ENCODE measurements around the gene RIN1.
"Not testable (repeated sequence)": the region's sequence is repeated elsewhere in the genome, so short reads cannot be mapped to it uniquely, and the experiment has no call there.

RIN1 gene

DNA sequence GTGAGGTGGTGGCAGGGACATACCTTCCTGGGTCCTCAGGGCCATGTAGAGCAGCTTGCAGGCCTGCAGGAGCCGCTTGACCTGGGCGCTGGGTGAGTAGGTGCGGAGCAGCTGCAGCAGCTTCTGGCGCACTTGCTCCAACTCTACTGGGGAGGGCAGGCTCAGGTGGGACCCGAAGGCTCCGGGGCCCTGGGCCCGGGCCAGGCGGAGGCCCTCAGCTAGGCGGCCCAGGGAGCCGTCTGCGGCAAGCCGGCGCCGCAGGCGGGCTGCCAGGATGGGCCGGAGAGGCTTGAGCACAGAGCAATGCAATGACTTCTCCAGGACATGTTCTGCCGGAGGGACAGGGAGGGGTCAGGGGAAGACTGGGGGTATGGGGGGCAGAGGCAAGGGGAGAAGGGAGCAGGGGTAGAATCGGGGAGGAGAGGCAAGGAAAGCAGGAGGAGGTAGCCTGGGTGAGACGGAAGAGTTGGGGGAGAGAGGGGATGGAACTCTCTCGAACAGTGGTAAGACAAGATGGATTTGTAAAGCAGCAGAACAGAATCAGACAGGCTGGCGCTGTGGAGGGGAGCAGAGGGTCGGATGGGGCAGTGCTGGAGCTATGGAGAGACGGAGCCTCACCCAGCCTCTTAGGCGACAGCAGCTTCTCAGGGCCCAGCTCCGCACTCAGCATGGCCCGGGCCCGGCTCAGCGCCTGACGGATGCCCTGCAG lies 2.2 kb downstream of the RIN1 start:
- no peak for DNase-seq

DNA sequence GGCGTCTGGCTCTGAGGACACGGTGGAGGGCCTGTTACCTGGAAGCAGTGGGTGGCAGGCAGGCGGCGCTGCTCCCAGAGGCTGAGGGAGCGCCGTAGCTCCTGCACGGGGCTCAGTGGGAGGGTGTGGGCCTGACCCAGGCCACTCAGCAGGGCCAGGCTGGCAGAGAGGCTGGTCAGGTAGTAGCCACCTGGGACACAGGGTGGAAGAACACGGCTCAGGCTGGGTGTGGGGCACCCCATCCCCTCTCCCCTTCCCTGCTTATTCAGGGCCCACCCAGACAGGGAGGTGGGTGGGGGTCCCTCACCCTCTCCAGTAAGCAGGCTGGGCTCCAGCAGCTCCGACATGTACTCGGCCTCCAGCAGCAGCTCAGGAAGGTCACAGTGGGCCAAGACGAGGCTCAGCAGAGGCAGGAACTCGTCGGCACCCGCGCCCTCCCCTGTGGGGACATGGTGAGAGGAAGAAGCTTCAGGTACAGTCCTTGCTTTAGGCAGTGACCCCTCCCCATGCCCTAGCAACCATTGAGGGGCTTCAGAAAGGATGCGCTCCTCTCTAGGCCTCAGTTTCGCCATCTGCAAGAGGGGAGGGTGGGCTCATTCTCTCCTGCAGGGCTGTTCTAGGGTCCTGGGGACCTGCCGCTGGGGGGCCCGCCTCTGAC lies 2.9 kb downstream of the RIN1 start:
- DNase-seq = no peak

DNA sequence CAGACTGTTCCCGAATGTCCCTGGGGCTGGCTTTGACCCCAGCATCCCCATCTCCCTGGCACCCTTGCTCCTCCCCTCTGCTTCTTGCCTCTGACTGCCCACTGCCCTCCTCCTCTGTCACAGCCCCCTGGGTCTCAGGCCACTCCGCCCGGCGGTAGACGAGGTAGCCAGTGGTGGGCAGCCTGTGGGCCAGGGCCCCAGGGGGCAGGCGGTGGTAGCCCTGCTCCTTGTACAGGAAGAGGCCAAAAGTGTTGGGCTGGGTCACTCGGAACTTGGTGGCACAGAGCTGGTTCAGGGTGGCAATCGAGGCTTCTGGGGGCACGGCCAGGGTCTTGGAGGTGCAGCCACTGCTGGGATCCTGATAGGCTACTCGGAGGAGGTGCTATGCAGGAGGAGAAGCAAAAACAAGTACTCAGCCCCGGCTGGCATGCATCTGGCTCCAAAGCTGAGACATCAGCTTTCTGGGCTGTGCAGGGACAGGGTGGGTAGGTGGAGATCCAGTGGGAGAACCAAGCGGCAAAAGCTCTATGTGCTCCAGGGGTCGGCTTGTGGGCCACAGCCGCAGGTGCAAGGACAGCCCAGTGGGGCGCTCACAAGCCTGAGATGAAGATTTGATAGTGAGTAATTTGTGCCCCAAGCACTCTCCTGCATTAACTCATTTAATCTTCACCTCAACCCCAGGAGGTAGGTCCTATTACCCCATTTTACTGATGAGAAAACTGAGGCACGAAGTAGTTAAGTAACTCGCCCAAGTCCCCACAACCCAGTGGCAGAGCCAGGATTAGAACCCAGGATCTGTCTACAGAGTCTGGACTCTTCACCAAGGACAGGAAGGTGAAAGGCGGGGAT lies 3.6 kb downstream of the RIN1 start:
- no peak for DNase-seq

DNA sequence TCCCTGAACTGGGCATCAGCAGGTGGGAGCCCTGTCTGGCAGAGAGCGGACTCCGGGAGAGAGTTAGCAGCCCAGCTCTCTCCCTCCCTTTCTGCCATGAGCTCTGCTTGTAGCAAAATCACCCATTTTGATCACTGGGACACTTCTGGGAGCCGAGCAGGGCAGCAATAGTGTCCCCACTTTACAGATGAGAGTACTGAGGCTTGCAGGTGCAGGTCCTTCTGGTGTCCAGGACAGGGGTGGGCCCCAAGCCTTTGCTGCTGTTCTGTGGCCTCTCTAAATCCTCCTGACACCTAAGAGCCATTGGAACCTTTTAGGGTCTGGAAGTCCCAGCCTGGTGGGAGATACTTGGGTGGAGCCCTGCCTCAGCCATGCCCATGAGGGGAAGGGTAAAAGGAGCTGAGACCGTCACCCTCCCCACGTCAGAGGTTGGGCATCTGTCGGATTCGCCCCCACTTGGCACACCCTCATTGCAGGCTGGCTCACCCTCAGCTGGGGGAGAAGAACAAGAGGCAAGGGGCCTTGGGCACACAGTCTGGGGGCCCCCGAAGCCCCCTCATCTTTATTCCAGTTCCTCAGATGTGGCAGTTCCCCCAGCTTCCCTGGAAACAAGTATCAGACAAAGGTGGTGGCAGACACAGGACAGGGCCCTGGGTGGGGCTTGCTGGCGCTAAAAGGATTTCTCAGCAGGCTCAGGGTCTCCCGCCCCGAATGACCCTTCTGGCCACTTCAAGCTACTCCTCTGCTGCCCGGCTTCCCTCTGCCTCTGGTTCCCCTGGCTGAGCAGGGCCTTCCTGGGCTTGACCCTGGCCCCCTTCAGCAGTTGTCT lies 4.5 kb downstream of the RIN1 start:
- no peak for DNase-seq

DNA sequence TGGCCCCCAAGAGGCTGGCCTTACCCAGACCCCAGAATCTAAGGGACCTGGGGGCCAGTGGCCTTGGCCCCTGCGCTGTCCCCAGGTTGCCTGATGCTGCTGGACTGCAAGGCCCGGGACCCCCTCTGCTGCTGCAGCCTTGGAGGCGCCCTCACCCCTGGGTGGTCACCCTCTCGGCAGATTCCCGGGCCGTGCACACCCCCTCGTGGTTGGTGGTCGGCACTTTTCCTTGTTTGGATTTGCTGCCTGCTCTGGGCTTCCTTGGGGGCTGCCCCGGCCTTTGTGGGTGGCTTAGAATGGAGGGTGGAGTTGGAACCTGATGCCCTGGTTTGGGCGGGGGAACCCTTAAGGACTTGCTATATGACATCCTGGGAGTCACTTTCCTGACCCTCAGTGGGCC lies 5.3 kb downstream of the RIN1 start:
- no peak for DNase-seq

DNA sequence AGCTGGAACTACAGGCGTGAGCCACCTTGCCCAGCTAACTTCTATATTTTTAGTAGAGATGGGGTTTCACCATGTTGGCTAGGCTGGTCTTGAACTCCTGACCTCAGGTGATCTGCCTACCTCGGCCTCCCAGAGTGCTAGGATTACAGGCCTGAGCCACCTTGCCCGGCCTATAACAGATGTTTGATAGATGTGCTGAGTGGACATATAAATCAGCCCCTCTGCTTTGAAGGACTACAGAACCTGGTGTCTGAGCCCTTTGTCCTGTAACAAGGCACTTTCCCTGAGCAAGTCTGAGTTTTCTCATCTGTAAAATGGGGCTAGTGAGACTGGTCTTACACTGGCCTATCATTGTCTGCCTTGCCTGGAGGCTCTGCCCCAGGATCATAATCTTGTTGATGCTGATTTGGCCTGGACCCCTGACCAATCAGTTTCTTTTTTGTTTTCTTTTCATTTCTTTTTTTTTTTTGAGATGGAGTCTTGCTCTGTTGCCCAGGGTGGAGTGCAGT lies 7.0 kb downstream of the RIN1 start:
- DNase-seq = no peak

DNA sequence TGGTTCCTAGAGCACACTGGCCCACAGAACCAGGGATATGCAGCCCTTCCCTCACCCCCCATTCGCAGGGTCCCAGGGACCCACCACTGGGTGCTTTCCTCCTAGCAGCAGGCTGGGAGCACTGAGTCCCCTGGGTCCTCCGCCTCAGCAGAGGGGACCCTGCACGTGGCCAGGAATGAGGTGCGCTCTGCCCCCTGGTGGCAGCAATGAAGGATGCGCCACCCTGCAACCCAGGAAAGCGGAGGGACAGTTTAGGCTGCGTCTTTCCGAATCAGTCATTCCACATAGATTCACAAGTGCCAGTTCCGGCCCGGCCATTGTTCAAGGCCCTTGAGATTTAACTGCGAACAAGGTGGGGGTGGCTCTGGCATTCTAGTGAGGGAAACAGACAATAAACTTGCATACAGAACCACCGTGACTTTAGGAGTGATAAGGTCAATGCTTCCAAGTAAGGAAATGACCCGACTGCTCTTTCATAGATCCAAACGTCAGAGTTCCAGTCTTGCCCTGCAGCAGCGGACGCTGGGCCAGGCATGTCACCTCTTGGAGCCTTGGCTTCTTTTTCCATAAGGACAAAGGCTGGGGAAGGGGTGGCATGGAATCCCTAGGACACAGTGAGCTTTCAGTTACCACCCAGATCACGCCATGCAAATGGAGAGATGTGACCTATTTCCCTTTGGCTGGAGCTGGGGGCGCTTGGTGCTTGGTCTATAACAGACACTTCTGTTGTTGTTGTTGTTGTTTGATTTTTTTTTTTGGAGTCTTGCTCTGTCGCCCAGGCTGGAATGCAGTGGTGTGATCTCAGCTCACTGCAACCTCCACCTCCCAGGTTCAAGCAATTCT lies 7.7 kb downstream of the RIN1 start:
- peak; percentile 81 for DNase-seq

DNA sequence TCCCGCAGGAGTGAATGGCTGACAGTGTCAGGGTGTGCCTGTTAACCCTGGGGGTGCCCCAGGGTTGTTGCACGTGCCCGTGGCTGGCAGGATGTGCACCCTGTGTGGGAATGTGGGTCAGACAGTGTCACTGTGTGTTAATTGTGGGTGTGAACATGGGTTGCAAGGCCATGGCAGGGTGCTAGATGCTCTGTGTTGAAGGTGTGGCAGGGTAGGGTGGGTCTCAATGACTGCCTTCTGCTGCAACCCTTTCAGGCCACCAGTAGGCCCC lies 8.3 kb downstream of the RIN1 start:
- DNase-seq = no peak

DNA sequence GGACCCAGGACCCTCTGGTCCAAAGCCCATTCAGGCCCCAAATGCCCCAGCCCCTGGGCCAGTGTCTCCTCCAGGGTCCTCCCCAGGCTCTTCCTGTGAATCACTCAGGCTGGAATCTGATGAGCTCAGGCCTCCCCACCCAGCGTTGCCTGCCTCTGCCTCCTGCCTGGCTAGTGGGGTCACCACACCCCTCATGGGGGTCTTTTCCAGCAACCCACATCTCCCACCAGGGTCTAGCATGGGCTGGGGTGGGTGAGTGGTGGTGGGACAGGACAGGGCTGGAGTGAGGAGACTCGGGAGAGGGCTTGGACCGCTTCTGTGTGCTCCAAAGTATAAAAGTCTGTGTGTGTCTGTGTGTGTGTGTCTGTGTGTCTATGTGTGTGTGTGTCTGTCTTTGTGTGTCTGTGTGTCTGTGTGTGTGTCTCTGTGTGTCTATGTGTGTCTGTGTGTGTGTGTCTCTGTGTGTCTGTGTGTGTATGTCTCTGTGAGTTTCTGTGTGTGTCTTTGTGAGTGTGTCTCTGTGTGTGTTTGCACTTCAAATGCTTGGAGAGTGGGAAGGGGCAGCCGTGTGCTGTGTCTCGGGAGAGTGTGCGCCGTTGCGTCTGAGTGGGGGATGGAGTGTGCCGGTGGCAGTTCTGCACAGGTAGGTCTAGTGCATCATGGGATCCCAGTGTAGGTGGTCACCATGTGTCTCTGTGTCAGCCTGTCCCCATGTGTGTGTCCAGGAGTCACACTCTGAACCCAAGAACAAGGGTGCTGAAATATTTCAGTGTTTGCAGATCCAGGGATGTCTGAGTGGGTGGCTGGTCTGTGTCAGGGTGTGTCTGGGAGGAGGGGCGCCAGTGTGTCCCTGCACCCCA lies 8.8 kb downstream of the RIN1 start:
- DNase-seq = no peak

DNA sequence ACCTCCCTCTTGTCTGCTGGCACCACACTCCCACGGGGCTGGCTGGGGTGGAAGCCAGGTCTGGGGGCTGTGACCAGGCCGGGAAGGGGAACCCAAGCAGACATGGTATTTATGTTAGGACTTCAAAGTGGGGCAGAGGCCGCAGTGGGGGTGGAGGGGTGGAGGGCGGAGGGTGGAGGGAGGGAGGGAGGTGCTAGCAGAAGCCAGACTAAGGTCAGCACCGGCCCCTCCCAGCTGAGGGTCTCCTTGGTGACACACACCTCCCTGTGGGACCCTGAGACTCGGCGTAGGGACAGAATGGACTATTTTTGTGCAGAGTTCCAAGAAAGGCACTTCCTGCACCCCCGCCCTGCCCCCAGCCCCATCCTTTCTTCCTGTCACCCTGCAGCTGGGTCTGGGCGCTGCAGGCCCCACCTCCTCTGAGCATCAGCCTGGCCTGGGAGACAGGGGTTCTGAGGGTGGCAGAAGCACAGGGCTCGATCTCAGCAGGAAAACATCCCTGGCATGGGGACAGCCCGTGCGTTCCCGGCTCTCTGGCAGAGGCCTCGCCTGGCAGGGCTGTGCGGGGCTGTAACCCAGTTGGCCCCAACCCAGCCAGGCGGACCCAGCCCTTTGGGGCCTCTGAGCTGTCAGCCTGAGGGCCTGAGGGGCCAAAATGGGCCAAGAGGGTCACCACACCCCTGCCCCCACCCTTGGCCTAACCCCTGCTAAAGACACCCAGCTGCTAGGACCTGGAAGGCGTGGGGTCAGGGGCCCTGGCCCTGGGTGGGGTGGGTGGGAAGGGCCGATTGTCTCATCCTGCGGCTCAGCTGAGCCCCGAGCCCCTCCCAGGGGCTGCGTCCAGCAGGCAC lies 9.7 kb downstream of the RIN1 start:
- no peak for DNase-seq

DNA sequence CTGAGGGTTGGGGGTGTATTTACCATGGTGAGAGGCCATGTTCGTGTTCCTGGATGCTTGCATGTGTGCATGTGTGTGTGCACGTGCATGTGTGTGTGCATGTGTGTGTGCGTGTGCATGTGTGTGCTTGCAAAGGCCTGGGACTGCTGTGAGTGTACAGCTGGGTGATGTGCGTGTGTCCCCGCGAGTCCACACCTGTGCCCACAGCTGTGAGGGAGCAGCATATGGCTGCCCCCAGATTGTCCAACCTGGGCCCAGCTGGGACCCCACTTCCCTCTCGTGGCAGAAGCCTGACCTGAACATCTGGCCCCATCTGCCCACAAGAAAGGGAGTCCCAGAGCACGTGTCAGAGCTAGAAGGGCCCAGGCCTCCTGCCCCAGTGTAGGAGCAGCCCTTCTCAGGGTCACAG lies 11.0 kb downstream of the RIN1 start:
- DNase-seq = no peak

DNA sequence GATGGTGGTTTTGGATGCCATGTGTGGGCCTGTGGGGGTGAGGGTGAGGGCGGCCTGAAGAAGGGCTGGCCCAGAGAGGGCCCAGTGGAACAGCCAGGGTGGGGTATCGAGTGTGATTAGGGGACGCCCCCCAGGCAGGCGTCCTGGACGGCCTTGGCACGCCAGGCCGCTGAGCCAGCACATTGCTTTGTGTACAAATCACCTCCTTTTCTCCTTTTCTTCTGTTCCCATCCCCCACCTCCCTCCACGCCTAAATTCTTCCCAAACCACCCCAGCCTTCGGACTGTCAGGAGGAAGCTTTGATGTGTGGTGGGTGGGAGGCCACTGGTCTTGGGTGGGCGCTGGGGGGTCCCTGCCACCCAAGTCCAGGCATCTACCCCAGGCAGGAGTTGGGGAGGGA lies 11.6 kb downstream of the RIN1 start:
- DNase-seq = no peak

DNA sequence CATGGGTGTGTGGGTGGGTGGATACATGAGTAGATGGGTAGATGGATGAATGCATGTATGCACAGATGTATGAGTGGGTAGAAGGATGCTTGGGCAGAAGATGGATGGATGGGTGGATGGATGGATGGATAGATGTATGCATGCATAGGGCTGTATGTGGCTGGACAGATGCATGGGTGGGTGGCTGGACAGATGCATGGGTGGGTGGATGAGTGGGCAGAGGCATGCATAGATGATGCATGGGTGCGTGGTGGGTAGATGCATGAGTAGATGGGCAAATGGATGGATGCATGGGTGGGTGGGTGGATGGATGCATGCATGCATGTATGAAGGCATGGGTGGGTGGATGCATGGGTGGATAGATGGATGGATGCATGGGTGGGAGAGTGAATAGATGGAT lies 12.6 kb downstream of the RIN1 start:
- no peak for DNase-seq

DNA sequence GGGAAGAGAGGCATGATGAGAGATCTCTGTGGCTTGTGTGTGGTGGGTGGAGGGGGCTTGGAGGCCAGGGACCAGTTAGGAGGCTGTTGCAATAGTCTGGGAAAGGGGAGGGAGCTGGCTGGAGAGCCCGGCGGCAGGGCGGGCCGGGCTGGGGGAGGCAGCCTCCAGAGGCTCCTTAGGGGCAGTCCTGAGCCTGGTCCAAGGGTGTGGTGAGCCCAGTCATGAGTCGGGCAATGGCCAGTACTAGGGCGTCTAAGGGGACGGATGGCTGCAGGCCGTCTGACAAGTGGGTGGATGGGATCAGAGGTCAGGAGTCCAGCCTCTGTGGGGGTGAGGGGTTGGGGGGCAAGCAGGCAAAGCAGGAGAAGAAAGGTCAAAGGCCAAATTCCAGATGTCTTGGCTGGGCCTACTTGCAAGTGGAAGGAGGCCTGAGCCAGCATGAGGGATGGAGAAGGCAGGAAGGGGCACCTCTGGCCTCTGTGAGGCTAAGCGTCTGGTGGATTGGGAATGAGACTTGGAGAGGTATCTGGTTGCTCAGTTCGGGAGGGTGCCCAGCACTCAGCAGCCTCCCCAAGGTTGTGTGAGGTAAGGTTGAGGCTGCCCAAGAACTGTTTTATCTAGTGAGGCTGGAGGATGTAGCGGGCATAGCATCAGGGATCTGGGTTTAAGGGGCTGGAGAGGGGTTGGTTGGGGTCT lies 13.4 kb downstream of the RIN1 start:
- DNase-seq = no peak

DNA sequence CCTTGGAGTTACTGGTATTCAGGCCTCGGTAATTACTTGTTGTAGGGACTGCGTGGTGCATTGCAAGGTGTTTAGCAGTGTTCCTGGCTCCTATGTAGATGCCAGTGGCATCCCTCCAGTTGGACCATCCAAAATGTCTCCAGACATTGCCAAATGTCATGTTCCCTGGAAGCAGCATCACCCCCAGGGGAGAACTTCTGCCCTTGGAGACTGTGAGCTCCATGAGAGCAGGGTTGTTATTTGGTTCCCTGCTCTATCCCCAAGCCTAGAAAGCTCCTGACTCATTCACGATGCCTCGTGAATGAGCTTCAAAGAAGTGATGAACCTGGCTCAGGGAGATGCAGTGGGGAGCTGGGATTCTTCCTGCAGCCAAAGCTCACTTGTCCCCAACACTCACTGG lies 14.6 kb downstream of the RIN1 start:
- no peak for DNase-seq

DNA sequence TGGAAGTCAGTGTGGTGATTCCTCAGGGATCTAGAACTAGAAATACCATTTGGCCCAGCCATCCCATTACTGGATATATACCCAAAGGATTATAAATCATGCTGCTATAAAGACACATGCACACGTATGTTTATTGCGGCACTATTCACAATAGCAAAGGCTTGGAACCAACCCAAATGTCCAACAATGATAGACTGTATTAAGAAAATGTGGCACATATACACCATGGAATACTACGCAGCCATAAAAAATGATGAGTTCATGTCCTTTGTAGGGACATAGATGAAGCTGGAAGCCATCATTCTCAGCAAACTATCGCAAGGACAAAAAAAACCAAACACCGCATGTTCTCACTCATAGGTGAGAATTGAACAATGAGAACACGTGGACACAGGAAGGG lies 15.5 kb downstream of the RIN1 start:
- not testable (repeated sequence) for DNase-seq

DNA sequence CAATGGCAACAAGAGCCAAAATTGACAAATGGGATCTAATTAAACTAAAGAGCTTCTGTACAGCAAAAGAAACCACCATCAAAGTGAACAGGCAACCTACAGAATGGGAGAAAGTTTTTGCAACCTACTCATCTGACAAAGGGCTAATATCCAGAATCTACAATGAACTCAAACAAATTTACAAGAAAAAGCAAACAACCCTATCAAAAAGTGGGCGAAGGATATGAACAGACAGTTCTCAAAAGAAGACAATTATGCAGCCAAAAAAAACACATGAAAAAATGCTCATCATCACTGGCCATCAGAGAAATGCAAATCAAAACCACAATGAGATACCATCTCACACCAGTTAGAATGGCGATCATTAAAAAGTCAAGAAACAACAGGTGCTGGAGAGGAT lies 15.9 kb downstream of the RIN1 start:
- not testable (repeated sequence) for DNase-seq

DNA sequence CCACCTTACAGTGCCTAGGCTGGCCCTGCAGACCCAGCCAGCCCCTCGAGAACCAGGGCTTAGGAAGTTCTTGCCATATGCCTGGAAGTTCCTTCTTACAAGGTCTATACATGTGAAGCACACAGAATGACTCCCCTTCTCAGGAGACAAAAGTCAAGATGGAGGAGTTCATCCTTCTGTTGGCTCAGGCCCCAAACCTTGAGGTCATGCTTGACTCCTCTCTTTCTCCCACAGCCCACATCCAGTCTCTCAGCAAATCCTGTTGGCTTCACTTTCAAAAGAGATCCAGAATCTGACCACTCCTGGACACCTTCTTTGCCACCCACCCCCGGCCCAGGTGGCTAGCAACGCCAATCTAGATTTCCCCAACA lies 17.6 kb downstream of the RIN1 start:
- no peak for DNase-seq

Measured in activated CD4-positive, CD25-positive, alpha-beta regulatory T cell treated with anti-CD3 and anti-CD28 coated beads, Interleukin-2, amount 50 U/mL, for 72 hours (primary cell).